Esophagus squamous epithelium (tissue), 4 donors: Measurements from ENCODE around the gene ALX4.

Source experiments
- CTCF ChIP-seq, 6 experiments: fragments of 450-650 bp in 4 of 6; fragments of 200-600 bp in 2 of 6; sonication (generic) in 2 of 6; IDR thresholded peaks; one replicate each; pipeline ENCODE4 v1.5.1; 2016 to 2019; ENCODE audit warnings: antibody characterized with exemption in 6 of 6, mild to moderate bottlenecking in 4 of 6, moderate library complexity in 4 of 6
- POLR2A ChIP-seq, 4 donors: fragments of 450-650 bp; IDR thresholded peaks; one replicate each; pipeline ENCODE4 v1.6.1; 2017; ENCODE audit warnings: antibody characterized with exemption in 4 of 4, mild to moderate bottlenecking in 4 of 4, moderate library complexity in 3 of 4

- no peak for TF ChIP-seq CTCF (IDR thresholded peaks at IDR 0.05)
- no peak for TF ChIP-seq POLR2A (IDR thresholded peaks at IDR 0.05)
These were observed 6.8 kb upstream of the ALX4 start for GRCh38 chr11:44316659-44317240.
